NCI-H460 (cell line): ENCODE results near the gene TICAM2. TPM values are rescaled to one million over a fixed set of nuclear protein-coding genes. Genes with fewer than 3 reads are reported as not detected.

ENCODE experiments used
- DNase-seq: peaks from one replicate; pipeline ENCODE4 v3.0.0-alpha.2; 2016; ENCODE audit warnings: low read depth; ENCODE audit errors: extremely low read depth
- total RNA-seq: library from RNA; depleted of rRNA; stranded (reverse); fragments of >200 nt; shearing (Covaris generic); gene quantifications from 2 replicates; pipeline ENCODE4 v1.2.3, GENCODE V29; 2014

The TICAM2 gene
- total RNA-seq, 1 experiment from 2014 or later: not detected

DNA sequence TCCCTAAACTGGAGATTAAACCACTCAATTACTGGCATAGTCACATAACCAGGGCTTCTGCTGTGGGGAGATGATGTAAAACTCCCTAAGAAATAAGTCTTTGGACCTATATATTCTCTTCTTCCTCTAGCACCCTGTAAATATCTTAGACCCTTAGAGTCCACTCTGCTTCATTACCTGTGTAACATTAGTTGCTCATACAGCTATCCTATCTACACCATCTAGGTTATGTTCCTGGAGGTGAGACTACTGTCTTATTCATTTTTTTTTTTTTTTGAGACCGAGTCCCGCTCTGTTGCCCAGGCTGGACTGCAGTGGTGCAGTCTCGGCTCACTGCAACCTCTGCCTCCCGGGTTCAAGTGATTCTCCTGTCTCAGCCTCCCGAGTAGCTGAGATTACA is 9.6 kb upstream of the TICAM2 start:
- DNase-seq: no peak

DNA sequence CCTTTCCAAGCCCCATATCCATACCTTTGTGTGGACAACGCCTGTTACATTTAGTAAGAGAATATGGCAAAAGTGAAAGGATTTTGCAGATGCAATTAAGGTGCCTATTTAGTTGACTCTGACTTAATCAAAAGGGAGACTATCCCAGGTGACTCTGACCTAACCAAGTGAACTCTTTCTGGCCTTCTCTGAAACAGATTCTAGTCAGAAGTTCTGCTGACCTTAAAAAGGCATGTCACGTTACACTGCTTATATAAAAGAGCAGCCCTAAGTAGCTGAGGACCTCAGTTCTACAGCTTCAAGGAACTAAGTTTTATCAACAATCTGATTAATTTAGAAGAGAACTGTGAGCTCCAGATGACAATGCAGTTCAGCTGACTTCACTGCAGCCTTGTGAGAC is 5.7 kb upstream of the TICAM2 start:
- no peak for DNase-seq

DNA sequence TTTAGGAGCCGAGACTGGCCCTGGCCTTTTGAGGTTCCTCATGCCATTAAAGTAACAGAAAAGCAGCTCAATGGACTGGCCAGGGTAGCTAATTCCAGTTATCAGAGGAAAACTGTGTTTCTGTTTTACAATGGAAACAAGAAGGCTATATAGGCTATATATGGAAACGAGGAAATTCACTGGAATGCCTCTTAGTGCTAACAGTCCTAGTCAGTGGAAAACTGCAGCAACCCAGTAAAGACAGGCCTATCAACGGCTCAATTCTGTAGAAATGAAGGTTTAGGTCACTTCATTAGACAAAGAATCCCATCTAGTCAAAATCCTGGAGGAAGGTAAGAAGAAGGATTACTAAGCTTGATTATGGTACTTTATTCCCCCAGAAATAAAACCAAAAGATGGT is 3.2 kb upstream of the TICAM2 start:
- no peak for DNase-seq

DNA sequence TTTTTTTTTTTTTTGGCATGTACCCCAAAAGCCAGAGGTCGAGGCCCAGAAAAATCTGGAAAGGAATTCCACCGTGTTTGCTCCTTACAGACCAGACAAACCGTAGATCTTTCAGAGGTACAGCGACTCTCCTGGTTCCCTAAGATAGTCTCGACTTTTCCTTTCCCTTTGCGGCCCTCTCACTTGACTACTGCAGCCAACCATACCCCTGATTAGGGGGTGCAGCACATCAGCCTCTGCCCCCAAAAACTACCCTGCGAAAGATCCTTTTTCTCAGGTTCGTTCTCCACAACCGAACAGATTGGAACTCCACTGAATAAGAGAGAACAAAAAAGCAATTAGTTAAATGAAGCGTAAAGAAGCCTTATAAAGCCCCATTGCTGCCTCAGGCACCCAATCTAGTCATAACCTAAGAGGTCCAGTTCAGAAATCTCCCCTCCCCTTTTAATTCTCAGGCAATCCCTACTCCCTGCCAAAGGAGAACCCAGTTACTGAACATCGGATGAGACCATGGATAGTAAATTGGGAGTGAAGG is 379 bp upstream of the TICAM2 start:
- no peak for DNase-seq

DNA sequence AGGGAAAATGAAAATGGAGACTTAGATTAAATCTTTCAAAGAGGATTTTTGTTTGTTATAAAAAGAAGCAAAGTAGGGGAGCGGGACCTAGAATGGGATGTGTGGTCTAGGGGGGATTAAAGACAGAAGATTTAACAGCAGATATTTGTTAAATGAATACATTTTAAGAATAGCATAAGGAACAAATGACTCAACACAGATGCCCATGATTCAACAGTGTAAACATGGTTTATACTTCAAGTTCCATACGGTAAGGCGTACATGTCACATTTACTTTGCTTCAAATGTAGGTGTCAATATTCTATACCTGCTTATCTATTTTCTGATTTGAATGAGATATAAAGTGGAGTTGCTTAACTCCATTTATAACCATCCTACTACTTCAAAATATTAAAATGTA is 1.5 kb downstream of the TICAM2 start:
- DNase-seq: no peak

DNA sequence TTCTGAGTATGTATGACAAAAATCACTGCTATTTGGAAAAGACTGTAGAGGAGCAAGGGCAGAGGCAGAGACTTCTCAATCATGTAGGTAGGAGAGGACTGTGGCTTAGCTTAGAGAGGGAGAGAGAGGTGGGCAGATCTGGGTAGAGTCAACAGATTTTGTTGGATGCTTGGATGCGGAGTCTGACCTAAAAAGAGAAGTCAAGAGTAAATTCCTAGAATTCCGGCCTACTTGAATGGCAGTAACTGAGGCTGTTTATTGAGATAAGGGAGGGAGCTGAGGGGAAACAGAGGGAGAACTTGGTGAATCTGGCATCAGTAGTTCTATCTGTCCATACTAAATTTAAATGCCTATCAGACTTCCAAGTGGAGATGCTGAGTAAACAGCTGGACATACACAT is 2.4 kb downstream of the TICAM2 start:
- no peak for DNase-seq

DNA sequence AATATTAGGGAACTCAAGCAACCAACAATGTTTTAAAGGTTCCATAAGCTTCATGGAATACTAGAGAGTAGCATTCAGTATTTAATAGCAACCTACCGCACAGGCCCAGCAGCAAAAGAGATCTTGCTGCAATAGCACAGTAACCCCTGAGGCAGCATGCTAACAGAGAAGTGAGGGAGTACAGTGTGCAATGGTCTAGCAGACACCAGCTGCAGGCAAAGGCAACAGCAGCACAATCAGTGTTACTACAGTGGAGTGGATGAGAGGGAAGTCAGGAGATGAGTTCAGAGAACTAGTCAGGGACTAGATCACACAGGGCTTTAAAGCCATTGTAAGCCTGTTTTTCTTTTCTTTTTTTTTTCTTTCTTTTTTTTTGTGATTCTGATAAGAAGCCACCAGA is 2.8 kb downstream of the TICAM2 start:
- DNase-seq: no peak

DNA sequence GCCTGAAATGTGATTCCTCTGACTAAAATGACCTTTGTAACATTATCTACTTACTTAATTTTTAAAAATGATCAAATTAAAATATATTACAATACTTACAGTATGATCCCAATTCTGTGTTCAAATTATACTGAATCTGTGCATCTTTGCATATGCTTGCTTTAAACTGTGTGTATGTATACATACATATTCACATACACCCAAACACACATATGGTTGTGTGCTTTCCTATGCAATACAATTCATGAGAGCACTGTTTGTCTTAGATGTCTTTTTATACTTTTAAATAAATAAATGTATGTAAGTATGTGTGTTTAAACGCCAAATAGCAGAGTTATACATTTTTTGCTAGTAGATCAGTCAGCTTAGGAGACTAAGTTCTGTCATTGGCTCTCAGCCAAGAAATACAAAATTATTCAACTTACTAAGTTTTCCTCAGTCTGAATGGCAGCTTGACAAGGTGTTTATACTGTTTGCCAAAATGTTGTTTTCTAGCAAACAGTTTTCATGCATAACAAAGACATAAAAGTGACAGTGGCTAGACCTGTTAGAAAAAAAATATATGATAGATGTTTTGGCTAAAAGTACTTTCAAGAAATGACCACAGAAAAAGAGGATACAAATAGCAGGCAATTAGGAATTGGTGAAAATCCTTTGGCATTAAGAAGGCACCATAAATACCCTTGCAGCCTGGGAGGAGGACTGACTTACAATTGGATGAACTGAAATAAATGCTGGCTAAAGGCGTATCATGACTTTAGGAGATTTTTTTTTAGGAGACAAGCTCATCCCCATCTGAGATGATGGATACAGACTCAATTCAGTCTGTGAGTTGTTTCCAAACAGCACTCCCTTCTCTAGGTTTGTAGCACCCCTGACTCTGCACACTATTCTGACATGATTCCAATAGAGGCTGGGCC is 7.9 kb downstream of the TICAM2 start:
- DNase-seq: no peak

DNA sequence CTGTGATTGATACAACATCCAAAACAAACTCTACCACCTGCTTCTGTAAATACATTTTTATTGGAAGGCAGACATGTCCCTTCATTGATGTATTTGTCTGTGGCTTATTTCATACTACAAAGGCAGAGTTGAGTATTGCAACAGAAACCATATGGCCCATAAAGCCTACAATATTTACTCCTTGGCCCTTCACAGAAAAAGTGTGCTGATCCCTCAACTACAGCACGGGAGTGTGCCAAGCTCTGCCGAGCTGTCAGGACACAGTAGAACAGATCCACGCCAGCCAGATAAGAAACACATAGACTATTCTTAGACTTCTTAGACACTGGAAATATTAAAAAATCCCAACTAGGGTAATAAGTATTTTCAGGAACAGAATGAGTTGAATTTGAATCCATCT is 13.2 kb downstream of the TICAM2 start:
- DNase-seq: no peak

DNA sequence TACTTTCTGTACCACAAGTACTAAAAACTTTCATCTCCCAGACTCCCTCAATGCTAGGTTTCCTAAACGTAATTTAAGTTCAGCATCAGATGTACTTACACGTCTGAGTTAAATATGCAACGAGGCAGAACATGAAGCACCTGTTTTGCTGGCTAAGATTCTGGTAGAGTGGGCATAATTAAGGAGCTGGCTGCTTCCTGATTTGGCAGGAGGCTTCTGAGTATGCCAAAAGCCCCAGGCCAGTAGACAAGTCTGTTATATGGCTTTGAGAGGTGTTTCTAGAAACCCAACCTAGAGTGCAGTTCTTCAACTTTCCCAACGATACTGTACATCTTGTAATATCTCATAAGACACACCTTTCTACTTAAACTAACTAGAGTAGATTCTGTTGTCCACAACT is 13.6 kb downstream of the TICAM2 start:
- DNase-seq: no peak

DNA sequence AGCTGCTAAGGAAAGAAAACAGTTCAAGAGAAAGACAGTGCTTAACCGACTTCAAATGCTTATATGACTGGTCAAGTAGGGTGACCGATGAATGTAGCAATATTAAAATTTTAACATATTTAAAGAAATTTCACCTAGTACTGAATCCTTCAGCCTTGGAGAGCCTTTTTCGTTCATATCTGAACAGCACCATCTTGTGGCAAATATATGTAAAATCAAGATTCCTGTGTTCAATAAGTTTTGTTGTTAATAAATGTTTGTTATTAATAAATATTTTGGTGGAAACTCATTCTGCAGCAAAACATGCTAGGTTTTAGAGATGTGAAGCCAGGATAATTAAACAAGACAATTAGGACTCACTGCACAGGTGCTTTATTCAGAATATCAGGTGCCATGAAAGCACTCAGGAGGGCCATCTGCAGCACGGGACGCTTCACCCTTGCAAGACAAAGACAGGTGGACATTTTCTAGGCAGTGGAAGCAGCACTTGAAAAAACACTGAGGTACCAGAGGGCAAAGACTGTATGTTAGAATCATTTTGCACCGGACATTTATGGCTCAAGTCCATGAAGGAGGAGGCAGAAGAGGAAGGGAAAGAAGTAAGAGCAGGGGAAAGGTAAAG is 15.6 kb downstream of the TICAM2 start:
- DNase-seq: peak; percentile 24

DNA sequence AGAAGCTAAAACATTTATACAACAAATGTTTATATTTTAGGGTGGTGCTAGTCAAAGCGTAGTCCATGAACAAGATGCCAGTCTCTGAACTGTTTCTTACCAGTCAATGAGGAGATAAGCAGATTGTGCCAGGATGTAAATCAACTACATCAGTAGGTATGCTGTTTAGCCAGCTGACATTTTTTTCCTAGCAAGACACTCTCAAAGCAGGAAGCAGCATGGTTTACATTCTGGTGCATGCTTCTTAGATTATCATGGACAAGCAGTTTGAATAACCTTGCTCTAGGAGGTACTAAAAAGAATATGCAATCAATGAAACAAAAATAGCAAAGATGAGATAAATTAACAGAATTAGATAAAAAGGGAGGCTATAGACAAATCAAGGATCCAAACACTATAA is 17.0 kb downstream of the TICAM2 start:
- no peak for DNase-seq

DNA sequence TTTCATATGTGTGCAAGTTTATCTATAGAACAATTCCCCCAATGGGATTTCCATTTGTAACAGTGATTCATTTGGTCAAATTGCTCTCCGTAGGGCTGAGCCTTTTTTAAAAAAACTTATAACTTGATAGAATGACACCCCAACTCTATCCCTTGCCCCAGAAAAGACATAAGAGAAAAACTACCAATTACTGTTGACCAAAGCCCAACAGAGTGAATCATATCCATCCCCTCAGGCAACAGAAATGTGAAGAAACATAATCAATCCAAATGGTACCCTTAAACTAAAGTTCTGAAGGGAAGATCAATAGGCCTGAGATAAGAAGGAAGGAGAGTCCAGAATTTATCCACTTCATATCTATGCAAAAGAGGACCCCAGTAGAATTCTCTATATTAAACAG is 17.8 kb downstream of the TICAM2 start:
- no peak for DNase-seq

DNA sequence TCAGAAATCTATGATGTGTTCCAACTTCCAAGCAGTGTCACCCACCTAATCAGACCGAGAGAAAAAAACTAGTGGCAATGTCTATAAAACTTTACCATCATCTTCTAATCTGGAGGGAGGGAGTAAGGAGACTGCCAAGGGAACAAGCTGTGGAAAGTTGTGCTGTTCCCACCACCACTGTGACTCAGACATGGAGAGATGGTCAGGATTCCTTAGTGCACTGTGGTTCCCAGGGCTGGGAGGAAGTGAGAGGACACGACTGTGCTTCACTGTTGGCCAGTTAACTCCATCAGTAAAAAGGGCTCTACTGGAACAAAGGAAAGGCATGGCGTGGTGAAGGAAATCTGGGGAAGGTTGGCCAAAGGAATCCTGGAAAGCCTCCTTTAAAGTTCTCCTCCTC is 18.8 kb downstream of the TICAM2 start:
- no peak for DNase-seq

DNA sequence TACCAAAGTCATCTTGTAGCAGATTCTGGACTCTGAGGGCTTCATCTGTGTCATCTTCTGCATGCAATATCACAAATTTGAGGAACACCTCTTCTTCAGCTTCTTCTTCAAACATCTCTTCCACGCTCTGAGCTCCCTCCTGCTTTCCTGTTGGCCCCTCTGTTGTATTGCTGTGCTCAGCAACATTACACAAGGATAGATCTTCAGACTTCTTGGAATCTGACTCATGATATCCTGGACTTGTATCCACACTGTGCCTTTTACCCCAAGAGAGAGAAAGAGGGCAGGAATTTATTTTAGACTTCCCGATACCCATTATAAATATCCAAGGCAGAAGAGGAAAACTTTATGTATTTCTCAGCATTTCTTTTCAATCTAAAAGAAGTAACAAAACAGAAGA is 21.3 kb downstream of the TICAM2 start:
- no peak for DNase-seq

DNA sequence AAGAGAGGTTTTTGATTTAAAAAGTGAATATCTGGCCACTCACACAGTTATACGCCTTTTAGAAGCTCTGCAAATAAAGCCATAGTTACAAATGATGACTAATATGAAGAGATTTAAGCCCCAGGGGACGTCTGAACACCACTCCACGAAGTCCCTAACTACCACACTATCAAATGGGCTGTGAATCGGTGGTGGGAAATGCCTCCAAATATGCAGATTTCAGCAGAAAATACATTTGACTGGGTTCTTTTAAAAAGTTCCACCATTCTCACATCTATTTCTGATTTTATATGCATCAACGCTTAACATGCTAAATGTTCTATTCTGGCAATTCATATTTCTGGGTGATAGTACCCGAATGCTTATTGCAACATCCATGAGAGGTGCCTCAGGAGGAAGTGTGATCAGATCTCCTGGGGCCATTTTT is 22.5 kb downstream of the TICAM2 start:
- DNase-seq: no peak

DNA sequence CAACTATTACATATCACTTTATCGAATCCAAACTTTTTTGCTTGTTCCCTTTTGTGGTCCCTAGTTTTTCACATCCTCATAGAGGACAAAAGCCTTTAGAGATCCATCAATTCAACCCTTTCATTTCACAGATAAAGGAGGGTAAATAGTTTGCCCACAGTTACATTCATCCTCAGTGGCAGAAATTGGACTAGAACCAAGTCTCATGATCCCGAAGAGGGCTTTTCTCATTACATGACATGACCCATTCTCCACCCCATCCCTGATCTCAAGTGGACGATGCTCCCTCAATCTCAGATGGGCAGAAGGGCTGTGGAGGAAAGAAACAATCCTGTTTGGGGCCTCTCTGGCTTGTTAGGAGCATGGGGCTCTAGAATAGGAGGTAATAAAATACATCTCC is 23.1 kb downstream of the TICAM2 start:
- DNase-seq: no peak

DNA sequence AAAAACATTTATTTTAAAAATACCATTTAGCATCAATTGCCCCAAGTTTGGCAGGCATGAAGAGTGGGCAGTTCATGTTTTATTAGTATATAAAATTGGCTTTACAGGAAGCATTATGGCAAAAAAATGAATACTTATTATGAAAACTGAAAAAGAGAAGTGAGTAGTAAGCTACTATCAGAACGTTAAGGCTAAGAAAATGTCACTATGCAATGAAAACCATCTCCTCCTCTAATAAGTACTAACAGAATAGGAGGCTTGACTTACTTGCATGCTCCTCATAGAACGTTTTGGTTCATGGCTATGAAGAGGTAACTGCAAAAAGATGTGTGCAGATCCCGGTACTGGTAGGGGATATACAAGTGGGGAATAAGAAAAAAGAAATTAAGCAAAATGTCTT is 23.6 kb downstream of the TICAM2 start:
- DNase-seq: no peak

DNA sequence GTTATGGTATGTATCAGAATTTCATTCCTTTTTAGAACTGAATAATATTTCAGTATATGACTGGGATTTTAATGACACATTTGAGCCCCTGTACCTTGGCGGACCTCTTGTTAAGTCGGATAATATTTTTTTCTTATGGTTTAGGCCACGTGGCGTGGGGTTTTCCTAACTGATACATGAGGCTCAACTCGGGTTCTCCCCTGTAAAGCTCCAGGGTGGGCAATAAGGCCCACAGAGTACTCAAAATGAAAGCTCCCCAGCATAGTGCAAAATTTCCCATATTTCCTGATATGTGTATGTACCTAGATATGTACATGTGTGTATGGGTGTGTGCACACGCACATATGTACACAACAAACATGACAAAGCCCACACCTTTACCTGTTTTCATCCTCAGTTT is 24.5 kb downstream of the TICAM2 start:
- no peak for DNase-seq

DNA sequence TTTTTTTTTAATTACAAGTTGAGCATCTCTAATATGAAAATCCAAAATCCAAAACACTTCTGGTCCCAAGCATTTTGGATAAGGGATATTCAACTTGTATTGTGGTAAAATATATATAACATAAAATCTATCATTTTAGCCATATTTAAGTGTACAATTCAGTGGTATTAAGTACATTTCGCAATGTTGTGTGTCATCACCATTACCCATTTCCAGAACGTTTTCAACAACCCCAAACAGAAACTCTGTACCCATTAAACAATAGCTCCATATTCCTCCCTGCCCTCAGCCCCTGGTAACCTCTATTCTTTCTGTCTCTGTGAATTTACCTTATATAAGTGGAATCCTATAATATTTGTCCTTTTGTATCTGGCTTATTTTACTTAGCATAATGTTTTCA is 24.9 kb downstream of the TICAM2 start:
- no peak for DNase-seq

DNA sequence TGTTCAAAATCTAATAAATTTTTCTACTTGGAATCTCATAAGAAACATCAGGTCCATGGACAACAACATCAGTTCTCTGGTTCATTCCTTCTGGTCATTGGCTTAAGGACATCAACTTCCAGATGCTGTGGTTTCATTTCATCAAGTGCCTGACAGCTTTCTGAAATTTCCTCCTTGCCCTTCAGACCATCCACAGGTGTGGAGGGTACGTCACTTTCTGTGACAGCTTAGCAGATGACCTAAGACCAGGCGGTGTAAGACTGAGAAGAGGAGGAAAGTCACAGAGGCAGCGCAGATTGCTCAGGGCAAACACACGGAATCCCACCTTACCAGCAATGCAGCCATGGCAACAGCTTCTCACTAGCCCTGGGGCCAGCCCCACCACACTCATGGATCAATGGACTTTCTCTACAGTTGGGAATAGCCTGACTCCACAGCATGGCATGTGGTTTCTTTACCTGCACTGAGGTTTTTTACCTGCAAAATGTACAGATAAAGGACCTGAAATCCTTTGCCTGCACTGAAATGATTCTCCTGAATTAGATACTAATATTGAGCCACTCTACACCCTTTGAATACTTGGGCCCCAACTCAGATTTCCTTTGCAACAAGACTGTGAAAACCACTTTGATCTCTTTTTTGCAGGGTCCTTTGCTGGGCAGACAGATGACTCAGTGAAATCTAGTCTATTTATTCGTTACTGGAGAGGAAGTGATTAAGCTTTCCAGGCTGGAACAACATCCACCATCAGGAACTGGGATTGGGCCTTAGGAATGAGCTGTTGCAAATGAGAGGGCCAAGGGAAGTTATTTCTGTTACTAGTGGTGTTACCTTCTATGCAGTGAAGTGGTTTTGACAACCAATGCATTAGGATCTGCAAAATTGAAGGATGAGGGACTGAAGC is 26.9 kb downstream of the TICAM2 start:
- DNase-seq: no peak
